Transverse colon (tissue), 4 donors: ENCODE data around the gene STK33. TPM values are rescaled to one million over a fixed set of nuclear protein-coding genes. Genes with fewer than 3 reads are reported as not detected.

ENCODE experiments used
- DNase-seq: peaks from one replicate; pipeline ENCODE4 v3.0.0-alpha.2; 2019
- H3K27ac ChIP-seq, 4 donors: fragments of 200-600 bp; sonication (generic); 2 replicates each; pipeline ENCODE4 v1.5.1; 2016 to 2018; ENCODE audit warnings: inconsistent platforms in 4 of 4
- H3K27me3 ChIP-seq: fragments of 200-600 bp; sonication (generic); 2 replicates; pipeline ENCODE4 v1.5.1; 2017; ENCODE audit warnings: inconsistent platforms
- H3K36me3 ChIP-seq, 4 donors: fragments of 200-600 bp; sonication (generic); 2 replicates each; pipeline ENCODE4 v1.5.1; 2017 to 2019; ENCODE audit warnings: inconsistent platforms in 4 of 4
- H3K4me1 ChIP-seq, 4 donors: fragments of 200-600 bp; sonication (generic); 2 replicates each; pipeline ENCODE4 v1.5.1; 2017 to 2020; ENCODE audit warnings: inconsistent platforms in 4 of 4
- H3K4me3 ChIP-seq, 4 donors: fragments of 200-600 bp; sonication (generic); 1 replicate in 1 of 4; 2 replicates in 3 of 4; pipeline versions ENCODE4 v1.5.1 to v1.6.1; 2017 to 2019; ENCODE audit warnings: inconsistent platforms in 4 of 4
- H3K9me3 ChIP-seq, 2 donors: fragments of 200-600 bp; sonication (generic); 2 replicates each; pipeline ENCODE4 v1.5.1; 2017 to 2019; ENCODE audit warnings: inconsistent platforms in 2 of 2
- CTCF ChIP-seq, 5 experiments: fragments of 200-600 bp in 3 of 5; fragments of 450-650 bp in 2 of 5; sonication (generic) in 3 of 5; IDR thresholded peaks; 1 replicate in 2 of 5; 2 replicates in 3 of 5; pipeline ENCODE4 v1.5.1; 2016 to 2017; ENCODE audit warnings: antibody characterized with exemption in 5 of 5, inconsistent platforms in 3 of 5, mild to moderate bottlenecking in 2 of 5, moderate library complexity in 1 of 5
- EP300 ChIP-seq: sonication (generic); formaldehyde crosslinking; IDR thresholded peaks from one replicate; pipeline ENCODE4 v1.6.1; 2017; ENCODE audit warnings: antibody characterized with exemption, low read depth
- POLR2A ChIP-seq: fragments of 450-650 bp; IDR thresholded peaks from one replicate; pipeline ENCODE4 v1.6.1; 2016; ENCODE audit warnings: antibody characterized with exemption, mild to moderate bottlenecking, moderate library complexity
- POLR2AphosphoS5 ChIP-seq, 3 donors: sonication (generic); formaldehyde crosslinking; IDR thresholded peaks; one replicate each; pipeline ENCODE4 v1.6.1; 2016; ENCODE audit warnings: antibody characterized with exemption in 3 of 3
- WGBS, 2 donors: methylation state at CpG; one replicate each; pipeline ENCODE4 v1.1.5; 2018; ENCODE audit warnings: low coverage in 1 of 2; 5-methylcytosine and 5-hydroxymethylcytosine counted together
- in situ Hi-C, 4 donors: fragments of 200-750 bp; cut with MboI; loops; one replicate each; pipeline versions ENCODE4 v1.15.0 to v1.15.1; 2017; ENCODE audit warnings: low sequenced_read_pairs in 3 of 4, low pct_ligation_motif_present in 1 of 4, low pct_unique_long_range_greater_than_20kb in 1 of 4
- intact Hi-C: fragments of 100-400 bp; cut with DNase I; formaldehyde crosslinking; loops from one replicate; pipeline ENCODE4 v1.15.1; 2023; ENCODE audit warnings: low total_unique reads
- total RNA-seq, 4 donors: library from RNA; depleted of rRNA; stranded (reverse); fragments of >200 nt; gene quantifications; one replicate each; pipeline ENCODE4 v1.1.0, GENCODE V29; 2016

The STK33 gene
- total RNA-seq, 4 donors from 2014 or later: 2.0 to 14.2 (median 3.8) TPM

- Histone ChIP-seq H3K4me3 (no peak overlapping the region), H3K4me1 (peaks cover 0 to 6% (median 0%) of the 10 kb centered on the region in 4 donors), H3K27me3 (no peaks in the 10 kb centered on the region), H3K27ac (peak overlapping the region in 3 of 4 donors; percentile 11 to 68 (median 55)), H3K36me3 (no peaks in the 10 kb centered on the region), H3K9me3 (no peaks in the 10 kb centered on the region)
- no peak for DNase-seq
- intact Hi-C loops (no loop called here), in situ Hi-C loops (no loop called here)
- TF ChIP-seq EP300: no peak
- TF ChIP-seq POLR2A: no peak
- no peak for TF ChIP-seq CTCF (IDR thresholded peaks at IDR 0.05)
- TF ChIP-seq POLR2AphosphoS5 (IDR thresholded peaks at IDR 0.05): no peak
- 80 to 88% methylated on average over 1 to 2 of the region's 2 CpGs for WGBS, 2 donors
Observed at GRCh38 chr11:8603696-8604077, 9.7 kb upstream of the STK33 start.

GRCh38 chr11:8601376-8602133 lies 7.5 kb upstream of the STK33 start:
- Histone ChIP-seq H3K27ac (no peak overlapping the region), H3K36me3 (no peaks in the 10 kb centered on the region), H3K4me1 (peaks cover 0 to 10% (median 0%) of the 10 kb centered on the region in 4 donors), H3K4me3 (no peak overlapping the region), H3K27me3 (no peaks in the 10 kb centered on the region), H3K9me3 (no peaks in the 10 kb centered on the region)
- intact Hi-C loops: no loop called here
- TF ChIP-seq POLR2A (no peak), POLR2AphosphoS5 (IDR thresholded peaks at IDR 0.05) (no peak), EP300 (no peak), CTCF (IDR thresholded peaks at IDR 0.05) (no peak)
- no peak for DNase-seq
- WGBS, 2 donors: 78 to 86% methylated on average over 6 to 9 of the region's 9 CpGs
- in situ Hi-C loops: no loop called here

- intact Hi-C loops (no loop called here), in situ Hi-C loops (no loop called here)
- WGBS, 2 donors: 89 to 100% methylated on average over 1 of the region's 1 CpG
Observed at GRCh38 chr11:8598506-8598905, 4.5 kb upstream of the STK33 start.

GRCh38 chr11:8597182-8597581 lies 3.2 kb upstream of the STK33 start:
- Histone ChIP-seq H3K27ac (no peak overlapping the region), H3K9me3 (no peaks in the 10 kb centered on the region), H3K4me3 (no peak overlapping the region), H3K36me3 (no peaks in the 10 kb centered on the region), H3K4me1 (peaks cover 0 to 15% (median 7%) of the 10 kb centered on the region in 4 donors), H3K27me3 (peaks cover 10% of the 10 kb centered on the region)
- 53 to 54% methylated on average over 3 of the region's 3 CpGs for WGBS, 2 donors
- intact Hi-C loops (no loop called here), in situ Hi-C loops (no loop called here)
- no peak for TF ChIP-seq POLR2AphosphoS5 (IDR thresholded peaks at IDR 0.05)
- TF ChIP-seq EP300: no peak
- no peak for TF ChIP-seq CTCF (IDR thresholded peaks at IDR 0.05)
- no peak for TF ChIP-seq POLR2A
- DNase-seq: no peak

More at GRCh38 chr11:8598506-8598905, 4.5 kb upstream of the STK33 start:
- no peak overlapping the region for H3K4me3 ChIP-seq
- no peak overlapping the region for H3K27ac ChIP-seq
- peaks cover 0 to 15% (median 7%) of the 10 kb centered on the region in 4 donors for H3K4me1 ChIP-seq
- H3K27me3 ChIP-seq: peaks cover 7% of the 10 kb centered on the region
- TF ChIP-seq EP300 (no peak), CTCF (IDR thresholded peaks at IDR 0.05) (no peak), POLR2A (no peak), POLR2AphosphoS5 (IDR thresholded peaks at IDR 0.05) (no peak)
- H3K36me3 ChIP-seq: no peaks in the 10 kb centered on the region
- no peaks in the 10 kb centered on the region for H3K9me3 ChIP-seq
- no peak for DNase-seq
